Measurements from ENCODE around the gene STX12. TPM values are rescaled to one million over a fixed set of nuclear protein-coding genes. Genes with fewer than 3 reads are reported as not detected.

The STX12 gene
- total and polyA plus RNA-seq, 2 experiments from 2014 or later, result 6.1 to 9.0 TPM

DNA sequence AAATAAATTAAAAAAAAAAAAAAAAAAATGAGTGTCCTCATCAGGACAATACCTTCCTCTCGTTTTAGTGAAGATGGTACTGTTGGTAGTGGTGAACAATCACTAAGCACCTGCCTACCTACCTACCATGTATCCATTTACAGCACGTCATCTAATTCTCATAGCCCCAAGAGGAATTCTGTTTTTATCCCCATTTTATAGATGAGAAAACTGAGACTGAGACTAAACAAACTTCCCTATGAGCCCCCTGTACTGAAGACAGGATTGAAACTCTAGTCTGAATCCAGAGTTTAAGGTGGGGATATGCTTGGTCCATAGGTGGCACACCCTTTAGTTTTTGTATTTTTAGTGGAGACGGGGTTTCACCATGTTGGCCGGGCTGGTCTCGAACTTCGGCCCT is 82.1 kb downstream of the STX12 start (continued):
- TF ChIP-seq, protein P1, sequence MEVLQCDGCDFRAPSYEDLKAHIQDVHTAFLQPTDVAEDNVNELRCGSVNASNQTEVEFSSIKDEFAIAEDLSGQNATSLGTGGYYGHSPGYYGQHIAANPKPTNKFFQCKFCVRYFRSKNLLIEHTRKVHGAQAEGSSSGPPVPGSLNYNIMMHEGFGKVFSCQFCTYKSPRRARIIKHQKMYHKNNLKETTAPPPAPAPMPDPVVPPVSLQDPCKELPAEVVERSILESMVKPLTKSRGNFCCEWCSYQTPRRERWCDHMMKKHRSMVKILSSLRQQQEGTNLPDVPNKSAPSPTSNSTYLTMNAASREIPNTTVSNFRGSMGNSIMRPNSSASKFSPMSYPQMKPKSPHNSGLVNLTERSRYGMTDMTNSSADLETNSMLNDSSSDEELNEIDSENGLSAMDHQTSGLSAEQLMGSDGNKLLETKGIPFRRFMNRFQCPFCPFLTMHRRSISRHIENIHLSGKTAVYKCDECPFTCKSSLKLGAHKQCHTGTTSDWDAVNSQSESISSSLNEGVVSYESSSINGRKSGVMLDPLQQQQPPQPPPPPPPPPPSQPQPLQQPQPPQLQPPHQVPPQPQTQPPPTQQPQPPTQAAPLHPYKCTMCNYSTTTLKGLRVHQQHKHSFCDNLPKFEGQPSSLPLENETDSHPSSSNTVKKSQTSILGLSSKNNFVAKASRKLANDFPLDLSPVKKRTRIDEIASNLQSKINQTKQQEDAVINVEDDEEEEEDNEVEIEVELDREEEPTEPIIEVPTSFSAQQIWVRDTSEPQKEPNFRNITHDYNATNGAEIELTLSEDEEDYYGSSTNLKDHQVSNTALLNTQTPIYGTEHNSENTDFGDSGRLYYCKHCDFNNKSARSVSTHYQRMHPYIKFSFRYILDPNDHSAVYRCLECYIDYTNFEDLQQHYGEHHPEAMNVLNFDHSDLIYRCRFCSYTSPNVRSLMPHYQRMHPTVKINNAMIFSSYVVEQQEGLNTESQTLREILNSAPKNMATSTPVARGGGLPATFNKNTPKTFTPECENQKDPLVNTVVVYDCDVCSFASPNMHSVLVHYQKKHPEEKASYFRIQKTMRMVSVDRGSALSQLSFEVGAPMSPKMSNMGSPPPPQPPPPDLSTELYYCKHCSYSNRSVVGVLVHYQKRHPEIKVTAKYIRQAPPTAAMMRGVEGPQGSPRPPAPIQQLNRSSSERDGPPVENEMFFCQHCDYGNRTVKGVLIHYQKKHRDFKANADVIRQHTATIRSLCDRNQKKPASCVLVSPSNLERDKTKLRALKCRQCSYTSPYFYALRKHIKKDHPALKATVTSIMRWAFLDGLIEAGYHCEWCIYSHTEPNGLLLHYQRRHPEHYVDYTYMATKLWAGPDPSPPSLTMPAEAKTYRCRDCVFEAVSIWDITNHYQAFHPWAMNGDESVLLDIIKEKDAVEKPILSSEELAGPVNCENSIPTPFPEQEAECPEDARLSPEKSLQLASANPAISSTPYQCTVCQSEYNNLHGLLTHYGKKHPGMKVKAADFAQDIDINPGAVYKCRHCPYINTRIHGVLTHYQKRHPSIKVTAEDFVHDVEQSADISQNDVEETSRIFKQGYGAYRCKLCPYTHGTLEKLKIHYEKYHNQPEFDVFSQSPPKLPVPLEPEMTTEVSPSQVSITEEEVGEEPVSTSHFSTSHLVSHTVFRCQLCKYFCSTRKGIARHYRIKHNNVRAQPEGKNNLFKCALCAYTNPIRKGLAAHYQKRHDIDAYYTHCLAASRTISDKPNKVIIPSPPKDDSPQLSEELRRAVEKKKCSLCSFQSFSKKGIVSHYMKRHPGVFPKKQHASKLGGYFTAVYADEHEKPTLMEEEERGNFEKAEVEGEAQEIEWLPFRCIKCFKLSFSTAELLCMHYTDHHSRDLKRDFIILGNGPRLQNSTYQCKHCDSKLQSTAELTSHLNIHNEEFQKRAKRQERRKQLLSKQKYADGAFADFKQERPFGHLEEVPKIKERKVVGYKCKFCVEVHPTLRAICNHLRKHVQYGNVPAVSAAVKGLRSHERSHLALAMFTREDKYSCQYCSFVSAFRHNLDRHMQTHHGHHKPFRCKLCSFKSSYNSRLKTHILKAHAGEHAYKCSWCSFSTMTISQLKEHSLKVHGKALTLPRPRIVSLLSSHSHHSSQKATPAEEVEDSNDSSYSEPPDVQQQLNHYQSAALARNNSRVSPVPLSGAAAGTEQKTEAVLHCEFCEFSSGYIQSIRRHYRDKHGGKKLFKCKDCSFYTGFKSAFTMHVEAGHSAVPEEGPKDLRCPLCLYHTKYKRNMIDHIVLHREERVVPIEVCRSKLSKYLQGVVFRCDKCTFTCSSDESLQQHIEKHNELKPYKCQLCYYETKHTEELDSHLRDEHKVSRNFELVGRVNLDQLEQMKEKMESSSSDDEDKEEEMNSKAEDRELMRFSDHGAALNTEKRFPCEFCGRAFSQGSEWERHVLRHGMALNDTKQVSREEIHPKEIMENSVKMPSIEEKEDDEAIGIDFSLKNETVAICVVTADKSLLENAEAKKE (CRISPR knock-in tag; IDR thresholded peaks at IDR 0.05), result no peak
- TF ChIP-seq, protein P2, sequence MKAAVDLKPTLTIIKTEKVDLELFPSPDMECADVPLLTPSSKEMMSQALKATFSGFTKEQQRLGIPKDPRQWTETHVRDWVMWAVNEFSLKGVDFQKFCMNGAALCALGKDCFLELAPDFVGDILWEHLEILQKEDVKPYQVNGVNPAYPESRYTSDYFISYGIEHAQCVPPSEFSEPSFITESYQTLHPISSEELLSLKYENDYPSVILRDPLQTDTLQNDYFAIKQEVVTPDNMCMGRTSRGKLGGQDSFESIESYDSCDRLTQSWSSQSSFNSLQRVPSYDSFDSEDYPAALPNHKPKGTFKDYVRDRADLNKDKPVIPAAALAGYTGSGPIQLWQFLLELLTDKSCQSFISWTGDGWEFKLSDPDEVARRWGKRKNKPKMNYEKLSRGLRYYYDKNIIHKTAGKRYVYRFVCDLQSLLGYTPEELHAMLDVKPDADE (IDR thresholded peaks at IDR 0.05), result no peak
- TF ChIP-seq ZNF331 (CRISPR knock-in tag; IDR thresholded peaks at IDR 0.05; ENCODE audit: low read depth), result no peak

DNA sequence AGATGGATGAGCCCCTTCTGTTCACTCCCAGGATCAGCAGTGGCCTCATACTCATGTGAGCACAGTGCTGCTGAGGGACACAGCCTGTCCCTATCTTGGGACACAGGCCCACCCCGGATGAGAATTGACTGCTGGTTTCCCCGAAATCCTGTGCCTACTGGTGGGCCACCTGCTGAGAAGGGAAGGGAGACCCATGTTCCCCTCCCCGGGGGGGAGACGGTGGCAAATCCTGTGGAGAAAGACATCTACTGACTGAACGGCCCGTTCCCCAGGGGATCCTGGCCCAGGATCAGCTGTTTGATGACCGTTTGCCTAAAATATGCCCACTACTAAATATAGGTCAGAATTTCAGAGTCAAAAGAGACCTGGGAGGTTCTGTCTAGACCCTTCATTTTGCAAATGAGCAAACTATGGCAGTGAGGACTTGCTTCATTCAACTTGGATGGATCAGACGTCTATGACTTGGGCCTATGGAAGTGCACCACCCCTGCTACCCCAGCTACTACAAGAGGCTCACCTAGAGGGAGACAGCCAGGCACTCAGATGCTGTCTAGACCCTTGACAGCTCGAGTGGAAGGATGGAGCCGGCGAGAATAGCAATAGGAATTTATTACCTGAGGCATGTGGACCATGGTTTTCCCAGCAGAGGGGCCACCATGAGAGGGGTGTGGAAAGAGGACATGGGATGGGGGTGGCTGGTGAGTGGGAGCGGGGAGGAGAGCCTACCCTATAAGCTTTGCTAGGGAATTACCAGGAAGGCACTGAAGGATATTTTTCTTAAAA is 83.7 kb downstream of the STX12 start:
- H3K4me2 ChIP-seq, result no peak overlapping the region
- no peak for ATAC-seq
- no peaks in the 10 kb centered on the region for H3K9me2 ChIP-seq (ENCODE audit: insufficient read depth)
- 0 out of 2 replicates have a peak, but pooled peaks cover under 1% of the 10 kb centered on the region for H3F3A ChIP-seq (replicated peaks; ENCODE audit: low read depth)
- no peaks in the 10 kb centered on the region for H3K27me3 ChIP-seq (ENCODE audit: insufficient read depth)
- peaks cover under 1% of the 10 kb centered on the region; the same call in 1 of the 2 replicates for H3K36me3 ChIP-seq (ENCODE audit: insufficient read depth)
- H2AFZ ChIP-seq, result no peak overlapping the region
- H3K79me2 ChIP-seq (replicated peaks; ENCODE audit: insufficient read depth), result no peaks in the 10 kb centered on the region
- H3K27ac ChIP-seq (ENCODE audit: low read depth), result no peak overlapping the region
- no peak overlapping the region for H3K4me3 ChIP-seq
- H3K36me3 Mint-ChIP-seq (ENCODE audit: low read depth), result peaks cover 11% of the 10 kb centered on the region
- H3K27me3 Mint-ChIP-seq (ENCODE audit: insufficient read depth, low read depth, poor library complexity), result peaks cover 11% of the 10 kb centered on the region
- H3K9me3 Mint-ChIP-seq, result peaks cover 10% of the 10 kb centered on the region
- no peak overlapping the region; the same call in 2 of the 3 replicates for H3K4me3 Mint-ChIP-seq
- H4K20me1 ChIP-seq (replicated peaks; ENCODE audit: insufficient read depth), result no peaks in the 10 kb centered on the region
- no peak overlapping the region for H3K27ac Mint-ChIP-seq
- no peak for DNase-seq (ENCODE audit: low spot score)
- H3K4me1 Mint-ChIP-seq, result peaks cover 6% of the 10 kb centered on the region
- H3K4me1 ChIP-seq (ENCODE audit: insufficient read depth), result no peaks in the 10 kb centered on the region; the same call in 1 of the 2 replicates
- TF ChIP-seq, protein P1 (CRISPR knock-in tag; IDR thresholded peaks at IDR 0.05), result no peak

Measured in GM23338 (cell line).